NB4 (cell line): Measurements from ENCODE around the gene TMEM258.

Experiments
- MAX ChIP-seq: IDR thresholded peaks from 2 replicates; pipeline ENCODE4 v1.6.1; 2011; ENCODE audit warnings: low read depth, low read length
- MYC ChIP-seq: IDR thresholded peaks from 2 replicates; pipeline ENCODE4 v1.6.1; 2011; ENCODE audit warnings: low read depth, low read length
- POLR2A ChIP-seq: IDR thresholded peaks from 2 replicates; pipeline ENCODE4 v1.6.1; 2011; ENCODE audit warnings: mild to moderate bottlenecking; ENCODE audit not compliant: insufficient read length; ENCODE audit errors: extremely low read depth
- TF ChIP-seq, protein P1 (sequence below): IDR thresholded peaks from one replicate; pipeline ENCODE4 v1.5.1; 2012; ENCODE audit warnings: low read depth, low read length

- TF ChIP-seq, protein P1, sequence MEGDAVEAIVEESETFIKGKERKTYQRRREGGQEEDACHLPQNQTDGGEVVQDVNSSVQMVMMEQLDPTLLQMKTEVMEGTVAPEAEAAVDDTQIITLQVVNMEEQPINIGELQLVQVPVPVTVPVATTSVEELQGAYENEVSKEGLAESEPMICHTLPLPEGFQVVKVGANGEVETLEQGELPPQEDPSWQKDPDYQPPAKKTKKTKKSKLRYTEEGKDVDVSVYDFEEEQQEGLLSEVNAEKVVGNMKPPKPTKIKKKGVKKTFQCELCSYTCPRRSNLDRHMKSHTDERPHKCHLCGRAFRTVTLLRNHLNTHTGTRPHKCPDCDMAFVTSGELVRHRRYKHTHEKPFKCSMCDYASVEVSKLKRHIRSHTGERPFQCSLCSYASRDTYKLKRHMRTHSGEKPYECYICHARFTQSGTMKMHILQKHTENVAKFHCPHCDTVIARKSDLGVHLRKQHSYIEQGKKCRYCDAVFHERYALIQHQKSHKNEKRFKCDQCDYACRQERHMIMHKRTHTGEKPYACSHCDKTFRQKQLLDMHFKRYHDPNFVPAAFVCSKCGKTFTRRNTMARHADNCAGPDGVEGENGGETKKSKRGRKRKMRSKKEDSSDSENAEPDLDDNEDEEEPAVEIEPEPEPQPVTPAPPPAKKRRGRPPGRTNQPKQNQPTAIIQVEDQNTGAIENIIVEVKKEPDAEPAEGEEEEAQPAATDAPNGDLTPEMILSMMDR: no peak
- no peak for TF ChIP-seq POLR2A
- TF ChIP-seq MYC: no peak
- no peak for TF ChIP-seq MAX
Observed at GRCh38 chr11:61795459-61795858, 3.1 kb upstream of the TMEM258 start.
